Measurements from ENCODE around the gene KCTD11. TPM values are rescaled to one million over a fixed set of nuclear protein-coding genes. Genes with fewer than 3 reads are reported as not detected.
A peak's percentile ranks its signal among the peaks of the same experiment; 100 is the strongest.

KCTD11 gene
- total and polyA plus RNA-seq, 4 donors, result 0.39 to 3.5 (median 1.4) TPM

- no peaks in the 10 kb centered on the region for H3K9me3 ChIP-seq (ENCODE audit: control insufficient read depth in 4 of 4, low read length in 3 of 4)
- H3K4me1 ChIP-seq (ENCODE audit: control insufficient read depth in 4 of 4, insufficient read depth in 4 of 4, low read length in 3 of 4), result peaks cover 5 to 32% (median 16%) of the 10 kb centered on the region in 4 donors
- WGBS, result 33% methylated on average over 10 of the region's 10 CpGs
- no peaks in the 10 kb centered on the region for H3K27me3 ChIP-seq (ENCODE audit: control insufficient read depth in 4 of 4, insufficient read depth in 4 of 4, low read length in 3 of 4)
- H3K9ac ChIP-seq (ENCODE audit: low read depth in 1 of 2, low read length in 2 of 2), result peak overlapping the region; percentile 5 to 48
- peak overlapping the region; percentile 99 for H3K27ac ChIP-seq (ENCODE audit: low read depth in 1 of 2, low read length in 2 of 2)
- DNase-seq (ENCODE audit: low spot score), result no peak
- no peak for TF ChIP-seq EGR1 (IDR thresholded peaks at IDR 0.05; ENCODE audit: low read depth in 2 of 2)
- peak; percentile 27 for TF ChIP-seq CTCF (IDR thresholded peaks at IDR 0.05; ENCODE audit: low read depth, low read length, missing input control)
- TF ChIP-seq JUND (IDR thresholded peaks at IDR 0.05), result no peak
- no peak for TF ChIP-seq ATF3 (IDR thresholded peaks at IDR 0.05)
- TF ChIP-seq REST (IDR thresholded peaks at IDR 0.05), result no peak
- TF ChIP-seq HNF4G (IDR thresholded peaks at IDR 0.05), result no peak
- H3K4me3 ChIP-seq (ENCODE audit: low read depth in 1 of 3, low read length in 3 of 3), result peak overlapping the region; percentile 73 to 80 (median 76)
- no peaks in the 10 kb centered on the region for H3K36me3 ChIP-seq (ENCODE audit: control insufficient read depth in 4 of 4, insufficient read depth in 3 of 4, low read depth in 1 of 4, low read length in 3 of 4)
Observed at GRCh38 chr17:7352503-7352889, 534 bp downstream of the KCTD11 start.

- Histone ChIP-seq H3K9me3 (ENCODE audit: control insufficient read depth in 4 of 4, low read length in 3 of 4) (no peaks in the 10 kb centered on the region), H3K36me3 (ENCODE audit: control insufficient read depth in 4 of 4, insufficient read depth in 3 of 4, low read depth in 1 of 4, low read length in 3 of 4) (no peaks in the 10 kb centered on the region), H3K27ac (ENCODE audit: low read depth in 1 of 2, low read length in 2 of 2) (no peak overlapping the region), H3K4me3 (ENCODE audit: low read depth in 1 of 3, low read length in 3 of 3) (no peak overlapping the region), H3K27me3 (ENCODE audit: control insufficient read depth in 4 of 4, insufficient read depth in 4 of 4, low read length in 3 of 4) (no peaks in the 10 kb centered on the region), H3K9ac (ENCODE audit: low read depth in 1 of 2, low read length in 2 of 2) (peak overlapping the region in 1 of 2 donors; percentile 48), H3K4me1 (ENCODE audit: control insufficient read depth in 4 of 4, insufficient read depth in 4 of 4, low read length in 3 of 4) (peaks cover 5 to 32% (median 16%) of the 10 kb centered on the region in 4 donors)
- DNase-seq (ENCODE audit: low spot score), result no peak
- WGBS, result 95% methylated on average over 37 of the region's 37 CpGs
- TF ChIP-seq ATF3 (IDR thresholded peaks at IDR 0.05) (no peak), RAD21 (IDR thresholded peaks at IDR 0.05) (no peak), FOXA2 (IDR thresholded peaks at IDR 0.05) (no peak), FOXA1 (IDR thresholded peaks at IDR 0.05) (no peak), GABPA (IDR thresholded peaks at IDR 0.05 in 1 of 2, conservative IDR thresholded peaks at IDR 0.05 in 1 of 2) (no peak), HNF4G (IDR thresholded peaks at IDR 0.05) (no peak), RXRA (IDR thresholded peaks at IDR 0.05) (no peak), HNF4A (conservative IDR thresholded peaks at IDR 0.05) (no peak), YY1 (IDR thresholded peaks at IDR 0.05) (no peak), EGR1 (IDR thresholded peaks at IDR 0.05; ENCODE audit: low read depth in 2 of 2) (no peak), ZBTB33 (IDR thresholded peaks at IDR 0.05) (no peak), SP1 (IDR thresholded peaks at IDR 0.05) (no peak), JUND (IDR thresholded peaks at IDR 0.05) (no peak), REST (IDR thresholded peaks at IDR 0.05) (no peak), TAF1 (conservative IDR thresholded peaks at IDR 0.05) (no peak), MAX (IDR thresholded peaks at IDR 0.05) (no peak), NR2F2 (IDR thresholded peaks at IDR 0.05) (no peak)
Observed at GRCh38 chr17:7352910-7353635, 1.1 kb downstream of the KCTD11 start.

Measured in liver (tissue), 9 donors.